Body of pancreas (tissue), 4 donors: ENCODE results near the gene MGARP.

Experiments used
- CTCF ChIP-seq, 7 experiments: fragments of 450-650 bp in 4 of 7; fragments of 200-600 bp in 3 of 7; sonication (generic) in 3 of 7; IDR thresholded peaks; one replicate each; pipeline ENCODE4 v1.5.1; 2016 to 2019; ENCODE audit warnings: antibody characterized with exemption in 7 of 7
- POLR2A ChIP-seq, 3 donors: fragments of 450-650 bp; IDR thresholded peaks; one replicate each; pipeline ENCODE4 v1.6.1; 2016; ENCODE audit warnings: antibody characterized with exemption in 3 of 3, mild to moderate bottlenecking in 2 of 3

DNA sequence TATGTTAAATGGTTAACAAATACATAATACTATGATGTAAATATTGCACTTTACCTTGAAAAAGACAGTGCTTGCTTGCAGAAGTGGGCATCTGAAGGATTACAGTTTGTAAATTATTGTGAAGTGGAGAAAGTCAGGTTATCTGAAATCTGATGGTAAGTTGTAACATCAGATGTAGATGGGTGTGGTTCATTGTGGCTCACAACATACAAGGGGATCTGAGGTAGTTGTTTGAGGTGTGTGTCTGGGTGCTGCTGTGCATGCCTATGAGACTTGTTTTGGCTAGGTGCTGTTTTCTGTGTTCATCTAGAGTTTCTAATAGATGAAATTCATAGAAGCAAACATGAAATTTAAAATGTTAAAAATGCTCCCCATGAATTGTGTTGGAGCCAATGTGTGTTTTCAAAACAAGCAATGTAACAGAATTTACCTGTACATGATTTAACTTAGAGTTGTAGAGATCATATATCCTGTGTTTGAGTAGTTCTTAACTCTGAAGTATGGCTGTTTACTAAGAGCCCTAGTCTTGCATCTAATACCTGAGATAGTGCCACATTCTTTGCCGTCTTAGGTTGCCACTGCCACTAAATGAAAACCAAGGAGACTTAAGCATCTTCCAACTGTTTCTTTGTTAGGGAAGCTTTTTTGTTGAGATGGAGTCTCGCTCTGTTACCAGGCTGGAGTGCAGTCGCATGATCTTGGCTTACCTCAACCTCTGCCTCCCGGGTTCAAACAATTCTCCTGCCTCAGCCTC, 34.2 kb upstream of the MGARP start:
- no peak for TF ChIP-seq CTCF (IDR thresholded peaks at IDR 0.05)
- no peak for TF ChIP-seq POLR2A (IDR thresholded peaks at IDR 0.05)
